B cell (primary cell): ENCODE results near the gene CD276. TPM values are rescaled to one million over a fixed set of nuclear protein-coding genes. Genes with fewer than 3 reads are reported as not detected.

Source experiments
- ATAC-seq: fragments of 200-7000 bp; cut with Tn5 transposase; one replicate; pipeline ENCODE4 v1.10.0; 2021; ENCODE audit warnings: low read depth, mild to moderate bottlenecking, moderate number of reproducible peaks, moderate library complexity
- CTCF ChIA-PET: fragments of 350-600 bp; sonication (Branson Sonifier 250); formaldehyde crosslinking; loops from one replicate; lab custom pipeline; 2021; ENCODE audit warnings: antibody characterized with exemption, inconsistent platforms; lab: Charles Lee
- POLR2A ChIA-PET: fragments of 350-600 bp; sonication (Branson Sonifier 250); formaldehyde crosslinking; loops from one replicate; lab custom pipeline; 2021; ENCODE audit warnings: antibody characterized with exemption; lab: Charles Lee
- DNase-seq: peaks from one replicate; pipeline ENCODE4 v3.0.0; 2013
- H2AFZ ChIP-seq: 2 replicates; pipeline ENCODE4 v1.6.1; 2012; ENCODE audit warnings: mild to moderate bottlenecking, low read depth, low read length; ENCODE audit not compliant: insufficient read depth, poor library complexity, severe bottlenecking
- H3K27ac ChIP-seq, 2 donors: 1 replicate in 1 of 2; 2 replicates in 1 of 2; pipeline ENCODE4 v1.5.1; 2012 to 2013; ENCODE audit warnings: low read length in 2 of 2, mild to moderate bottlenecking in 2 of 2, moderate library complexity in 1 of 2
- H3K27me3 ChIP-seq, 4 experiments: fragments of 200-600 bp in 1 of 4; sonication (generic) in 1 of 4; replicated peaks in 1 of 4; 1 replicate in 2 of 4; 2 replicates in 2 of 4; pipeline versions ENCODE4 v1.6.1 to v1.7.0; 2013 to 2016; ENCODE audit warnings: low read length in 3 of 4, mild to moderate bottlenecking in 2 of 4, mixed read lengths in 1 of 4, moderate library complexity in 1 of 4; ENCODE audit not compliant: insufficient read depth in 4 of 4, control insufficient read depth in 3 of 4; ENCODE audit errors: control extremely low read depth in 1 of 4
- H3K36me3 ChIP-seq, 2 experiments: replicated peaks in 1 of 2; 1 replicate in 1 of 2; 2 replicates in 1 of 2; pipeline versions ENCODE4 v1.6.1 to v1.7.1; 2013; ENCODE audit warnings: low read length in 1 of 2; ENCODE audit not compliant: insufficient read depth in 2 of 2, control insufficient read depth in 1 of 2; ENCODE audit errors: control extremely low read depth in 1 of 2, extremely low read depth in 1 of 2
- H3K4me1 ChIP-seq, 2 donors: fragments of 200-600 bp in 1 of 2; sonication (generic) in 1 of 2; 1 replicate in 1 of 2; 2 replicates in 1 of 2; pipeline versions ENCODE4 v1.5.1 to v1.6.1; 2013 to 2017; ENCODE audit warnings: low read length in 2 of 2; ENCODE audit not compliant: control insufficient read depth in 2 of 2, insufficient read depth in 2 of 2
- H3K4me2 ChIP-seq: replicated peaks from 2 replicates; pipeline ENCODE3; 2012; ENCODE audit warnings: mild to moderate bottlenecking, low read depth, low read length; ENCODE audit not compliant: poor library complexity, severe bottlenecking
- H3K4me3 ChIP-seq, 5 experiments: fragments of 200-600 bp in 1 of 5; sonication (generic) in 1 of 5; 1 replicate in 3 of 5; 2 replicates in 2 of 5; pipeline versions ENCODE4 v1.5.1 to v1.7.0; 2011 to 2016; ENCODE audit warnings: low read length in 4 of 5, mild to moderate bottlenecking in 4 of 5, low read depth in 2 of 5, control low read depth in 1 of 5, moderate library complexity in 1 of 5; ENCODE audit not compliant: insufficient read depth in 1 of 5; ENCODE audit errors: control extremely low read depth in 1 of 5, extremely low read depth in 1 of 5
- H3K79me2 ChIP-seq: fragments of 200-600 bp; sonication (generic); one replicate; pipeline ENCODE4 v1.6.0; 2016; ENCODE audit warnings: low read length; ENCODE audit not compliant: control insufficient read depth, insufficient read depth
- H3K9ac ChIP-seq: fragments of 200-600 bp; sonication (generic); 2 replicates; pipeline ENCODE4 v1.6.1; 2017; ENCODE audit warnings: mild to moderate bottlenecking, low read length, moderate library complexity
- H3K9me3 ChIP-seq, 3 donors: one replicate each; pipeline versions ENCODE4 v1.6.1 to v1.7.1; 2013; ENCODE audit warnings: low read length in 2 of 3; ENCODE audit not compliant: control insufficient read depth in 2 of 3, insufficient read depth in 1 of 3; ENCODE audit errors: control extremely low read depth in 1 of 3
- H4K20me1 ChIP-seq: 2 replicates; pipeline ENCODE4 v1.6.0; 2012; ENCODE audit warnings: mild to moderate bottlenecking, low read length; ENCODE audit not compliant: insufficient read depth, control insufficient read depth, poor library complexity, severe bottlenecking
- H3K27ac Mint-ChIP-seq: one replicate; pipeline ENCODE4 v1.8.0; 2021; ENCODE audit warnings: mixed read lengths
- H3K27me3 Mint-ChIP-seq: one replicate; pipeline ENCODE4 v1.8.0; 2021; ENCODE audit warnings: mixed read lengths
- H3K4me1 Mint-ChIP-seq: one replicate; pipeline ENCODE4 v1.8.0; 2021; ENCODE audit warnings: mixed read lengths
- H3K4me3 Mint-ChIP-seq: one replicate; pipeline ENCODE4 v1.8.0; 2021; ENCODE audit warnings: mixed read lengths
- H3K9me3 Mint-ChIP-seq: one replicate; pipeline ENCODE4 v1.8.0; 2022; ENCODE audit warnings: mixed read lengths; ENCODE audit not compliant: insufficient read depth
- CTCF ChIP-seq: fragments of 200-600 bp; IDR thresholded peaks from one replicate; pipeline ENCODE4 v1.8.0; 2022; ENCODE audit warnings: antibody characterized with exemption, mild to moderate bottlenecking
- EZH2 ChIP-seq: IDR thresholded peaks from 2 replicates; pipeline ENCODE4 v1.6.1; 2012; ENCODE audit warnings: borderline replicate concordance, low read depth, mild to moderate bottlenecking, moderate library complexity, low read length; ENCODE audit not compliant: insufficient read depth, poor library complexity, severe bottlenecking
- WGBS: methylation state at CpG from one replicate; pipeline ENCODE4 v1.1.5; 2013; ENCODE audit warnings: missing lambda C conversion rate; ENCODE audit not compliant: insufficient coverage; 5-methylcytosine and 5-hydroxymethylcytosine counted together
- intact Hi-C: fragments of 100-400 bp; cut with micrococcal nuclease; formaldehyde crosslinking; loops from one replicate; pipeline ENCODE4 v1.10.0; 2022
- polyA plus RNA-seq: library from polyadenylated mRNA; depleted of rRNA; stranded (reverse); fragments of >200 nt; gene quantifications from 2 replicates; pipeline ENCODE4 v1.2.3, GENCODE V29; 2012
- total RNA-seq, 2 donors: library from RNA; stranded (reverse); fragments of 120-200 nt in 1 of 2; gene quantifications; 1 replicate in 1 of 2; 2 replicates in 1 of 2; pipeline versions ENCODE4 v1.2.3 to v1.2.4, GENCODE V29; 2013 to 2022

The CD276 gene
- total and polyA plus RNA-seq, 2 donors (not counting 1 experiment from before 2014, with no cell fraction given): not detected

GRCh38 chr15:73716417-73716816 is 32.2 kb downstream of the CD276 start:
- H3K79me2 ChIP-seq: no peaks in the 10 kb centered on the region
- H3K36me3 ChIP-seq: no peaks in the 10 kb centered on the region
- WGBS: 98% methylated on average over 6 of the region's 6 CpGs
- H3K4me3 ChIP-seq: no peak overlapping the region
- no peak overlapping the region for H3K27ac Mint-ChIP-seq
- peaks cover 0 to 3% (median 0%) of the 10 kb centered on the region in 4 experiments for H3K27me3 ChIP-seq
- TF ChIP-seq EZH2 (no peak), CTCF (no peak)
- no peak for DNase-seq
- POLR2A ChIA-PET: no interaction called here
- H3K9me3 Mint-ChIP-seq: no peaks in the 10 kb centered on the region
- H3K9me3 ChIP-seq: no peaks in the 10 kb centered on the region
- H3K4me1 Mint-ChIP-seq: no peaks in the 10 kb centered on the region
- peaks cover 4% of the 10 kb centered on the region for H3K27me3 Mint-ChIP-seq
- H3K9ac ChIP-seq: no peak overlapping the region
- H4K20me1 ChIP-seq: no peaks in the 10 kb centered on the region
- H2AFZ ChIP-seq: no peak overlapping the region
- CTCF ChIA-PET: interaction anchor here (1.0 kb wide), 1 partner anchor 11 kb away, joined by 3 read pairs; no protein-coding TSS in a partner anchor
- no peak overlapping the region for H3K4me2 ChIP-seq
- ATAC-seq: no peak
- intact Hi-C loops: no loop called here
- H3K4me1 ChIP-seq: no peaks in the 10 kb centered on the region
- no peak overlapping the region for H3K27ac ChIP-seq
- H3K4me3 Mint-ChIP-seq: no peak overlapping the region

GRCh38 chr15:73717206-73717605 is 33.0 kb downstream of the CD276 start:
- H3K9me3 ChIP-seq: no peaks in the 10 kb centered on the region
- 95% methylated on average over 3 of the region's 3 CpGs for WGBS
- Mint-ChIP-seq H3K4me3 (no peak overlapping the region), H3K27ac (no peak overlapping the region), H3K9me3 (no peaks in the 10 kb centered on the region), H3K4me1 (no peaks in the 10 kb centered on the region), H3K27me3 (peaks cover 5% of the 10 kb centered on the region)
- no peak overlapping the region for H3K9ac ChIP-seq
- ChIA-PET POLR2A (no interaction called here), CTCF (interaction anchor here (1.6 kb wide), 1 partner anchor 12 kb away, joined by 4 read pairs; no protein-coding TSS in a partner anchor)
- intact Hi-C loops: no loop called here
- no peak overlapping the region for H3K27ac ChIP-seq
- DNase-seq (no peak), ATAC-seq (no peak)
- TF ChIP-seq EZH2 (no peak), CTCF (no peak)
- H3K4me2 ChIP-seq: no peak overlapping the region
- H3K36me3 ChIP-seq: no peaks in the 10 kb centered on the region
- H4K20me1 ChIP-seq: no peaks in the 10 kb centered on the region
- peaks cover 0 to 3% (median 0%) of the 10 kb centered on the region in 4 experiments for H3K27me3 ChIP-seq
- no peak overlapping the region for H3K4me3 ChIP-seq
- no peaks in the 10 kb centered on the region for H3K4me1 ChIP-seq
- H2AFZ ChIP-seq: no peak overlapping the region
- H3K79me2 ChIP-seq: no peaks in the 10 kb centered on the region
